PC-3 (cell line): Measurements from ENCODE around the gene TM9SF3.

Source experiments
- EZH2 ChIP-seq: fragments of 300-600 bp; sonication (generic); IDR thresholded peaks from one replicate; pipeline ENCODE4 v1.6.1; 2017; ENCODE audit warnings: antibody characterized with exemption, mild to moderate bottlenecking, low read length; ENCODE audit not compliant: unreplicated experiment
- EZH2phosphoT487 ChIP-seq: fragments of 300-600 bp; sonication (generic); IDR thresholded peaks from 2 replicates; pipeline ENCODE4 v1.6.1; 2018; ENCODE audit warnings: mild to moderate bottlenecking, antibody characterized with exemption, low read length, borderline replicate concordance

- no peak for TF ChIP-seq EZH2phosphoT487
- TF ChIP-seq EZH2: no peak
These were observed 62.1 kb downstream of the TM9SF3 start for GRCh38 chr10:96524741-96525140.
